Esophagus squamous epithelium (tissue), 4 donors: Measurements from ENCODE around the gene VAV2.

ENCODE experiments used
- POLR2A ChIP-seq, 4 donors: fragments of 450-650 bp; IDR thresholded peaks; one replicate each; pipeline ENCODE4 v1.6.1; 2017; ENCODE audit warnings: antibody characterized with exemption in 4 of 4, mild to moderate bottlenecking in 4 of 4, moderate library complexity in 3 of 4
- TF ChIP-seq, protein P1 (sequence below), 6 experiments: fragments of 450-650 bp in 4 of 6; fragments of 200-600 bp in 2 of 6; sonication (generic) in 2 of 6; IDR thresholded peaks; one replicate each; pipeline ENCODE4 v1.5.1; 2016 to 2019; ENCODE audit warnings: antibody characterized with exemption in 6 of 6, mild to moderate bottlenecking in 4 of 6, moderate library complexity in 4 of 6

- TF ChIP-seq, protein P1, sequence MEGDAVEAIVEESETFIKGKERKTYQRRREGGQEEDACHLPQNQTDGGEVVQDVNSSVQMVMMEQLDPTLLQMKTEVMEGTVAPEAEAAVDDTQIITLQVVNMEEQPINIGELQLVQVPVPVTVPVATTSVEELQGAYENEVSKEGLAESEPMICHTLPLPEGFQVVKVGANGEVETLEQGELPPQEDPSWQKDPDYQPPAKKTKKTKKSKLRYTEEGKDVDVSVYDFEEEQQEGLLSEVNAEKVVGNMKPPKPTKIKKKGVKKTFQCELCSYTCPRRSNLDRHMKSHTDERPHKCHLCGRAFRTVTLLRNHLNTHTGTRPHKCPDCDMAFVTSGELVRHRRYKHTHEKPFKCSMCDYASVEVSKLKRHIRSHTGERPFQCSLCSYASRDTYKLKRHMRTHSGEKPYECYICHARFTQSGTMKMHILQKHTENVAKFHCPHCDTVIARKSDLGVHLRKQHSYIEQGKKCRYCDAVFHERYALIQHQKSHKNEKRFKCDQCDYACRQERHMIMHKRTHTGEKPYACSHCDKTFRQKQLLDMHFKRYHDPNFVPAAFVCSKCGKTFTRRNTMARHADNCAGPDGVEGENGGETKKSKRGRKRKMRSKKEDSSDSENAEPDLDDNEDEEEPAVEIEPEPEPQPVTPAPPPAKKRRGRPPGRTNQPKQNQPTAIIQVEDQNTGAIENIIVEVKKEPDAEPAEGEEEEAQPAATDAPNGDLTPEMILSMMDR (IDR thresholded peaks at IDR 0.05) = no peak
- no peak for TF ChIP-seq POLR2A (IDR thresholded peaks at IDR 0.05)
Observed at GRCh38 chr9:133712221-133713100, 279.7 kb downstream of the VAV2 start.
